ENCODE measurements around the gene NT5DC1. TPM values are rescaled to one million over a fixed set of nuclear protein-coding genes. Genes with fewer than 3 reads are reported as not detected.

Gene NT5DC1
- total and polyA plus RNA-seq, 2 experiments from 2014 or later, result 27.0 to 29.8 TPM

GRCh38 chr6:116158641-116159040 lies 58.0 kb downstream of the NT5DC1 start (continued):
- TF ChIP-seq ZNF462 (CRISPR knock-in tag; IDR thresholded peaks at IDR 0.05) (no peak), EZH2phosphoT487 (IDR thresholded peaks at IDR 0.05; ENCODE audit: unreplicated experiment) (no peak)

- H3K4me2 ChIP-seq, result no peak overlapping the region
- Mint-ChIP-seq H3K27ac (no peak overlapping the region), H3K9me3 (peaks cover 5% of the 10 kb centered on the region; the same call in 1 of the 3 replicates), H3K4me3 (no peak overlapping the region), H3K27me3 (ENCODE audit: insufficient read depth, low read depth, poor library complexity) (peaks cover 2% of the 10 kb centered on the region), H3K36me3 (ENCODE audit: low read depth) (peaks cover 17% of the 10 kb centered on the region; the same call in 2 of the 3 replicates), H3K4me1 (peaks cover 23% of the 10 kb centered on the region)
- no peaks in the 10 kb centered on the region for H3F3A ChIP-seq (replicated peaks; ENCODE audit: low read depth)
- H3K4me1 ChIP-seq (ENCODE audit: insufficient read depth), result peaks cover 15% of the 10 kb centered on the region
- H3K27me3 ChIP-seq (ENCODE audit: insufficient read depth), result no peaks in the 10 kb centered on the region
- H3K36me3 ChIP-seq (ENCODE audit: insufficient read depth), result 0 out of 2 replicates have a peak, but pooled peaks cover 6% of the 10 kb centered on the region
- H2AFZ ChIP-seq, result no peak overlapping the region
- DNase-seq (ENCODE audit: low spot score), result no peak
- no peak for ATAC-seq
- no peak overlapping the region for H3K27ac ChIP-seq (ENCODE audit: low read depth)
- H3K9me2 ChIP-seq (ENCODE audit: insufficient read depth), result no peaks in the 10 kb centered on the region
- H3K4me3 ChIP-seq, result no peak overlapping the region
- H4K20me1 ChIP-seq (replicated peaks; ENCODE audit: insufficient read depth), result no peaks in the 10 kb centered on the region
- peaks cover 15% of the 10 kb centered on the region for H3K79me2 ChIP-seq (replicated peaks; ENCODE audit: insufficient read depth)
- TF ChIP-seq ZNF462 (CRISPR knock-in tag; IDR thresholded peaks at IDR 0.05), result no peak
- TF ChIP-seq JUNB (IDR thresholded peaks at IDR 0.05; ENCODE audit: unreplicated experiment), result no peak
- no peak for TF ChIP-seq NANOG (IDR thresholded peaks at IDR 0.05; ENCODE audit: borderline replicate concordance)
- TF ChIP-seq ZNF114 (CRISPR knock-in tag; IDR thresholded peaks at IDR 0.05), result no peak
- no peak for TF ChIP-seq EZH2 (IDR thresholded peaks at IDR 0.05; ENCODE audit: low read depth, unreplicated experiment)
- TF ChIP-seq STAT1 (IDR thresholded peaks at IDR 0.05; ENCODE audit: unreplicated experiment), result no peak
- no peak for TF ChIP-seq EZH2phosphoT487 (IDR thresholded peaks at IDR 0.05; ENCODE audit: unreplicated experiment)
Observed at GRCh38 chr6:116159782-116160524, 59.3 kb downstream of the NT5DC1 start.

Measured in GM23338 (cell line).